AG10803 (cell line): Measurements from ENCODE around the gene C20orf204.

ENCODE experiments used
- DNase-seq: peaks from one replicate; pipeline ENCODE4 v3.0.0; 2010; ENCODE audit warnings: low read depth
- H3K4me3 ChIP-seq: 2 replicates; pipeline ENCODE4 v1.5.1; 2011; ENCODE audit warnings: mild to moderate bottlenecking, low read length, control low read depth
- CTCF ChIP-seq: conservative IDR thresholded peaks from 2 replicates; pipeline ENCODE4 v1.5.1; 2011; ENCODE audit warnings: mild to moderate bottlenecking, low read length, control low read depth, inconsistent platforms

C20orf204 gene

GRCh38 chr20:64071341-64072332, 35.7 kb downstream of the C20orf204 start:
- no peak overlapping the region for H3K4me3 ChIP-seq
- DNase-seq = no peak
- TF ChIP-seq CTCF = no peak

- DNase-seq = no peak
- no peak for TF ChIP-seq CTCF
- H3K4me3 ChIP-seq = no peak overlapping the region
Measured at GRCh38 chr20:64072498-64073063, 36.6 kb downstream of the C20orf204 start.

GRCh38 chr20:64073476-64074183, 37.6 kb downstream of the C20orf204 start:
- TF ChIP-seq CTCF = no peak
- no peak overlapping the region for H3K4me3 ChIP-seq
- no peak for DNase-seq

GRCh38 chr20:64074184-64074789, 38.3 kb downstream of the C20orf204 start:
- no peak for DNase-seq
- TF ChIP-seq CTCF = no peak
- H3K4me3 ChIP-seq = no peak overlapping the region

GRCh38 chr20:64074963-64075362, 39.0 kb downstream of the C20orf204 start:
- DNase-seq = no peak
- TF ChIP-seq CTCF = no peak
- H3K4me3 ChIP-seq = no peak overlapping the region

GRCh38 chr20:64075556-64075955, 39.6 kb downstream of the C20orf204 start:
- DNase-seq = no peak
- TF ChIP-seq CTCF = no peak
- H3K4me3 ChIP-seq = no peak overlapping the region
